Neural cell (in vitro differentiated cells): ENCODE results near the gene JPH2. TPM values are rescaled to one million over a fixed set of nuclear protein-coding genes. Genes with fewer than 3 reads are reported as not detected.

ENCODE experiments used
- H2AFZ ChIP-seq: fragments of 200-600, 300-800 bp; sonication (generic), shearing (Covaris generic); 2 replicates; pipeline ENCODE4 v1.6.0; 2014; ENCODE audit warnings: low read depth, mild to moderate bottlenecking, antibody characterized with exemption, low read length, moderate library complexity
- H3F3A ChIP-seq: fragments of 200-600 bp; shearing (Covaris generic); 2 replicates; pipeline ENCODE4 v1.6.1; 2016; ENCODE audit warnings: mild to moderate bottlenecking, moderate library complexity, mixed read lengths, antibody characterized with exemption, low read length; ENCODE audit not compliant: insufficient read depth, poor library complexity, severe bottlenecking
- H3K27ac ChIP-seq: fragments of 200-600, 300-800 bp; sonication (generic), shearing (Covaris generic); 2 replicates; pipeline ENCODE4 v1.5.1; 2014; ENCODE audit warnings: mild to moderate bottlenecking, low read length, moderate library complexity
- H3K27me3 ChIP-seq: fragments of 300-800, 200-600 bp; sonication (generic), shearing (Covaris generic); 2 replicates; pipeline ENCODE4 v1.6.0; 2014; ENCODE audit warnings: mild to moderate bottlenecking, low read depth, low read length, moderate library complexity; ENCODE audit not compliant: insufficient read depth
- H3K36me3 ChIP-seq: fragments of 300-800, 200-600 bp; sonication (generic), shearing (Covaris generic); 2 replicates; pipeline ENCODE4 v1.5.1; 2014; ENCODE audit warnings: mild to moderate bottlenecking, antibody characterized with exemption, low read length, moderate library complexity; ENCODE audit not compliant: insufficient read depth
- H3K4me2 ChIP-seq: fragments of 300-800, 200-600 bp; sonication (generic), shearing (Covaris generic); 2 replicates; pipeline ENCODE4 v1.6.0; 2014; ENCODE audit warnings: mild to moderate bottlenecking, low read length
- H3K4me3 ChIP-seq: fragments of 300-800, 200-600 bp; sonication (generic), shearing (Covaris generic); 2 replicates; pipeline ENCODE4 v1.5.1; 2014; ENCODE audit warnings: mild to moderate bottlenecking, low read length, moderate library complexity
- H3K79me2 ChIP-seq: fragments of 200-600 bp; shearing (Covaris generic); replicated peaks from 2 replicates; pipeline ENCODE4 v1.6.0; 2014; ENCODE audit warnings: mild to moderate bottlenecking, low read length, moderate library complexity; ENCODE audit not compliant: insufficient read depth
- H3K9ac ChIP-seq: fragments of 300-800, 200-600 bp; sonication (generic), shearing (Covaris generic); 2 replicates; pipeline ENCODE4 v1.6.1; 2016; ENCODE audit warnings: mild to moderate bottlenecking, low read length, mixed read lengths
- H3K9me2 ChIP-seq: fragments of 200-600 bp; shearing (Covaris generic); 2 replicates; pipeline ENCODE4 v1.6.1; 2016; ENCODE audit warnings: mild to moderate bottlenecking, low read length, mixed read lengths; ENCODE audit not compliant: insufficient read depth
- H3K9me3 ChIP-seq: fragments of 200-600, 300-800 bp; sonication (generic), shearing (Covaris generic); 2 replicates; pipeline ENCODE4 v1.6.1; 2016; ENCODE audit warnings: mild to moderate bottlenecking, mixed run types, low read length, moderate library complexity, mixed read lengths
- H4K20me1 ChIP-seq: fragments of 200-600 bp; shearing (Covaris generic); 2 replicates; pipeline ENCODE4 v1.6.1; 2016; ENCODE audit warnings: mild to moderate bottlenecking, mixed run types; ENCODE audit not compliant: insufficient read depth
- CTCF ChIP-seq: fragments of 450-650 bp; IDR thresholded peaks from 2 replicates; pipeline ENCODE4 v1.5.1; 2014; ENCODE audit warnings: antibody characterized with exemption, mild to moderate bottlenecking, moderate library complexity; ENCODE audit not compliant: poor library complexity, severe bottlenecking
- EP300 ChIP-seq: fragments of 450-650 bp; conservative IDR thresholded peaks from 2 replicates; pipeline ENCODE4 v1.6.1; 2014; ENCODE audit warnings: antibody characterized with exemption, mild to moderate bottlenecking, moderate library complexity; ENCODE audit not compliant: poor library complexity, severe bottlenecking
- EZH2 ChIP-seq: fragments of 200-600, 300-800 bp; shearing (Covaris generic), sonication (generic); IDR thresholded peaks from 2 replicates; pipeline ENCODE4 v1.6.1; 2014; ENCODE audit warnings: antibody characterized with exemption, low read length, borderline replicate concordance, mild to moderate bottlenecking; ENCODE audit not compliant: insufficient read depth, poor library complexity, severe bottlenecking
- MXI1 ChIP-seq: fragments of 450-650 bp; conservative IDR thresholded peaks from 2 replicates; pipeline ENCODE4 v1.6.1; 2014; ENCODE audit warnings: antibody characterized with exemption, mild to moderate bottlenecking; ENCODE audit not compliant: poor library complexity, severe bottlenecking
- POLR2AphosphoS5 ChIP-seq: IDR thresholded peaks from 2 replicates; pipeline ENCODE4 v1.6.1; 2012
- RAD21 ChIP-seq: fragments of 450-650 bp; conservative IDR thresholded peaks from 2 replicates; pipeline ENCODE4 v1.6.1; 2014; ENCODE audit warnings: antibody characterized with exemption, mild to moderate bottlenecking, moderate library complexity
- REST ChIP-seq: IDR thresholded peaks from 2 replicates; pipeline ENCODE4 v1.6.1; 2012; ENCODE audit warnings: borderline replicate concordance
- SMC3 ChIP-seq: fragments of 450-650 bp; conservative IDR thresholded peaks from 2 replicates; pipeline ENCODE4 v1.6.1; 2014; ENCODE audit warnings: antibody characterized with exemption, mild to moderate bottlenecking, moderate library complexity; ENCODE audit not compliant: poor library complexity
- TAF1 ChIP-seq: IDR thresholded peaks from 2 replicates; pipeline ENCODE4 v1.6.1; 2012; ENCODE audit warnings: low read depth
- polyA plus RNA-seq: library from polyadenylated mRNA; depleted of rRNA; stranded (reverse); fragments of >200 nt; gene quantifications from 2 replicates; pipeline ENCODE4 v1.2.3, GENCODE V29; 2014

Gene JPH2
- polyA plus RNA-seq, 1 donor from 2014 or later: not detected

- no peak overlapping the region for H3K4me2 ChIP-seq
- TF ChIP-seq POLR2AphosphoS5: no peak
- TF ChIP-seq EZH2: no peak
- TF ChIP-seq RAD21: no peak
- no peak for TF ChIP-seq TAF1
- TF ChIP-seq EP300: no peak
- no peak for TF ChIP-seq CTCF
- no peak for TF ChIP-seq MXI1
- H3K9me2 ChIP-seq: no peaks in the 10 kb centered on the region
- no peaks in the 10 kb centered on the region for H3K79me2 ChIP-seq
- no peak overlapping the region for H3K4me3 ChIP-seq
- H3K27me3 ChIP-seq: no peaks in the 10 kb centered on the region
- no peak overlapping the region for H3K27ac ChIP-seq
- H3F3A ChIP-seq: no peaks in the 10 kb centered on the region
- no peak overlapping the region for H3K9ac ChIP-seq
- H3K9me3 ChIP-seq: no peaks in the 10 kb centered on the region
- no peaks in the 10 kb centered on the region for H3K36me3 ChIP-seq
- no peaks in the 10 kb centered on the region for H4K20me1 ChIP-seq
- H2AFZ ChIP-seq: no peak overlapping the region
Observed at GRCh38 chr20:44097521-44098255, 89.3 kb downstream of the JPH2 start.

GRCh38 chr20:44095831-44096230, 91.2 kb downstream of the JPH2 start:
- Histone ChIP-seq H3K27ac (no peak overlapping the region), H3K9me2 (no peaks in the 10 kb centered on the region), H3K4me3 (no peak overlapping the region), H3K79me2 (no peaks in the 10 kb centered on the region), H3K9me3 (no peaks in the 10 kb centered on the region), H2AFZ (no peak overlapping the region), H3K4me2 (no peak overlapping the region), H4K20me1 (no peaks in the 10 kb centered on the region), H3K36me3 (no peaks in the 10 kb centered on the region), H3K9ac (no peak overlapping the region), H3F3A (no peaks in the 10 kb centered on the region), H3K27me3 (no peaks in the 10 kb centered on the region)
- TF ChIP-seq SMC3 (no peak), MXI1 (no peak)

GRCh38 chr20:44093249-44093582, 93.8 kb downstream of the JPH2 start:
- Histone ChIP-seq H3F3A (no peaks in the 10 kb centered on the region), H2AFZ (no peak overlapping the region), H3K79me2 (no peaks in the 10 kb centered on the region), H3K9ac (no peak overlapping the region), H3K27ac (no peak overlapping the region), H3K27me3 (no peaks in the 10 kb centered on the region), H3K36me3 (no peaks in the 10 kb centered on the region), H3K4me3 (no peak overlapping the region), H4K20me1 (no peaks in the 10 kb centered on the region), H3K4me2 (no peak overlapping the region), H3K9me3 (no peaks in the 10 kb centered on the region), H3K9me2 (no peaks in the 10 kb centered on the region)
- no peak for TF ChIP-seq POLR2AphosphoS5
- TF ChIP-seq EP300: no peak
- no peak for TF ChIP-seq MXI1
- no peak for TF ChIP-seq SMC3
- TF ChIP-seq CTCF: no peak
- TF ChIP-seq REST: no peak
- TF ChIP-seq RAD21: no peak
- TF ChIP-seq TAF1: no peak
- TF ChIP-seq EZH2: no peak
